Occipital lobe (tissue), 2 donors: ENCODE data around the gene EPB41L5. TPM values are rescaled to one million over a fixed set of nuclear protein-coding genes. Genes with fewer than 3 reads are reported as not detected.
"Not testable (repeated sequence)": the region's sequence is repeated elsewhere in the genome, so short reads cannot be mapped to it uniquely, and the experiment has no call there.

Experiments used
- DNase-seq: peaks from one replicate; lab custom pipeline; 2025; lab: John Stamatoyannopoulos, UW
- total RNA-seq: library from RNA; depleted of rRNA; stranded (reverse); fragments of >200 nt; gene quantifications from one replicate; pipeline ENCODE4 v1.2.3, GENCODE V29; 2014

Gene EPB41L5
- total RNA-seq, 1 donor from 2014 or later, result 97.6 TPM

- DNase-seq, result no peak
These were observed 81.9 kb downstream of the EPB41L5 start for GRCh38 chr2:120094795-120095194.

DNA sequence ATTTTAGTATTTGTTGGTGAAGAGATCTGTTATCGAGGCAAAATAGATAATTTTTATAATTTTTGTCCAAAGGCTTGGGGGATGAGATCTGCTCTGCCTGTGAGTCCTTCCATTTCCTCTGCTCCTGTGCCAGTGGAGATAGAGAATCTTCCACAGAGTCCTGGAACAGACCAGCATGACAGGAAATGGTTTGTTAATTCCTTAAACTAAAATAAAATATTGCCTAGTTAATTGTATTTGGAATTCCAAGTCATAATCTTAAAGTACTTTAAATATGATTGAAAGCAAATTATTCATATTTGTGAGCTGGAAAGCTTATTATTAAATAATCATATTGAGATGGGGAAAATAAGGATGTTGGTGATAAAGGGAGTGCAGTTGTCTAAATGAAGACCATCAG is 87.8 kb downstream of the EPB41L5 start:
- DNase-seq, result no peak

DNA sequence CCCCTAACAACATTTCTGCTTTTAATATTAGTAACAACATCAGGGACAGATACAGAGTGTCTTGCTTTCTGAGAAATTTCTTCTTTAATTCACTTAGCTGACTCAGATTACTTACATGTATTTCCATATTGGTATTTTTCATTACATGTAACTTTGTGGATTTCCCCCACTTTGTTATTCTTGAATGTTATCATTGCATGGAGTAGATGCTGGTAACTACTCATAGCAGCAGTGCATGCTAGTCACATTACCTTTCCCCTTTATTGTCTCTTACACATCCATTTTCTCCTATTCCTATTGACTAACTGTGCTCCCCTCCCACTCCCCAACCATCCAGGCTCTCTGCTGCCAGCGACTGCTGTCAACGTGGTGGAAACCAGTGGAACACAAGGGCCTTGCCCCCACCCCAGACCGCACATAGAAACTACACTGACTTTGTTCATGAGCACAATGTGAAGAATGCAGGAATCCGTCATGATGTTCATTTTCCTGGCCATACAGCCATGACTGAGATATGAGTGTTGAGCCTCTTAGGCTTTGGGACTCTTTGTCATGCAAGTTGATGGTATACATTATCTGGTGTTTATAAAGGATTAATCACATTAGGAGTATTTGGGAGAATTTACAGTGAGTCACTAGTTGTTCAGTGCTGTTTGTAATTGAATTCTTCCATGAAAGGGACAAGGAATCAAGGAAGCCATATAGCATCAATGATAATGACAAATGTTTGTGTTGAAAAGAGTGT is 91.0 kb downstream of the EPB41L5 start:
- DNase-seq, result no peak

DNA sequence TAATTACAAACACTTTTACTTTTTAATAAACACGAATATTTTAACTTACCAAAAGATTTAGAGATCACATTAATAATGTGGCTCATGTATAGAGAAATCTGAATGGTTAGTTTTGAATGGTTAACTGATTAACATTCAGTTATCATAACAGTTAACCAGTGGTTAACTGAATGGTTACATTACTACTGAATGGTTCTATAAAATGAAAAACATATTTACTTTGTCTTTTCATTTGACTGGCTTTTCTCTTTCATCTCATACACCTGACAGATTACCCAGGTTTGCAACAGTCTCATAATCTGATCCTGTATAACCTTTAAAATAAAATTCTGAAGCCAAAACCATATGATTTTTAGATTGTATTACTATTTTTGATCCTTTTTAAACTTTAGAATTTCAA is 91.9 kb downstream of the EPB41L5 start:
- no peak for DNase-seq

- no peak for DNase-seq
These were observed 92.5 kb downstream of the EPB41L5 start for GRCh38 chr2:120105360-120105759.

- DNase-seq, result no peak
These were observed 95.2 kb downstream of the EPB41L5 start for GRCh38 chr2:120108049-120108448.

DNA sequence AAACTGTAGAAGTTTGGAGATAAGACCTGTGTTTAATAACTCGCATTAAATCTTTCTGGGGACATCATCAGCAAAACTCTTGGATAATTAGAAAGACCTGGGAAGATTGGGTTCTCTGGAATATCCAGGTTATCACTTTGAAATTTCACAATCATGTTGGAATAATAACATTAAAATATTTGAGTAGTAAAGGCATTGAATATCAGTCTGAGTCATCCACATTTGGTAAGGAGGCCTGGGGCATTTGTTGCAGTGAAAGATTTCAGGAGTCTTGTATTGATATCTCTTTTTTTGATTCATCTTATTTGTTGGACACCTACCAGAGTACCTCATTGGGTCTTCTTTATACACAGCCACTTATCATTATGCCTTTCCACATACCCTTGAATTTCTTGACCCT is 95.9 kb downstream of the EPB41L5 start:
- no peak for DNase-seq

- DNase-seq, result no peak
These were observed 96.5 kb downstream of the EPB41L5 start for GRCh38 chr2:120109186-120110061.

DNA sequence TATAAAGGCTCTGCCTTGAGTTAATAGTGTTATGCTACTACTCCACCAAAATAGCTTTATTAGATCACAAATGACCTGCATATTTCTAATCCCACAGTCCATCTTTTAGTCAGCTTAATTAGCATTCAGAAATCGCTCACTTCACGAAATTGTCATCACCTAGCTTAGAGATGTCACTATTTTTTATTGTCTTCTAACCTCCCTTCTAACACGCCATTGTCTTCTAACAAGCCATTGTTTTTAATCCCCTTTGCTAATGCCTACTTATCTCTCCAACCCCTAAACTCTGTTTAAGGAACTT is 97.1 kb downstream of the EPB41L5 start:
- DNase-seq, result no peak

DNA sequence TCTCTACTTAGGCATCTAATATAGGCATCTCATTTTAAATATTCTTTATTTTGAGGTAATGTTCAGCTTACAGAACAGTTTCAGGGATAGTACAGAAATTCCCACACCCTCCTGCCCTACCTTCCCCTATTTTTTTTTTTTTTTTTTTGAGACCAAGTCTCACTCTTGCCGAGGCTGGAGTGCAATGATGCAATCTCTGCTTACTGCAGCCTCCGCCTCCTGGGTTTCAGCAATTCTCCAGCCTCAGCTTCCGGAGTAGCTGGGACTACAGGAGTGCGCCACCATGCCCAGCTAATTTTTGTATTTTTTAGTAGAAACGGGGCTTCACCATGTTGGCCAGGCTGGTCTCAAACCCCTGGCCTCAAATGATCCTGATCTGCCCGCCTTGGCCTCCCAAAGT is 97.6 kb downstream of the EPB41L5 start:
- no peak for DNase-seq

DNA sequence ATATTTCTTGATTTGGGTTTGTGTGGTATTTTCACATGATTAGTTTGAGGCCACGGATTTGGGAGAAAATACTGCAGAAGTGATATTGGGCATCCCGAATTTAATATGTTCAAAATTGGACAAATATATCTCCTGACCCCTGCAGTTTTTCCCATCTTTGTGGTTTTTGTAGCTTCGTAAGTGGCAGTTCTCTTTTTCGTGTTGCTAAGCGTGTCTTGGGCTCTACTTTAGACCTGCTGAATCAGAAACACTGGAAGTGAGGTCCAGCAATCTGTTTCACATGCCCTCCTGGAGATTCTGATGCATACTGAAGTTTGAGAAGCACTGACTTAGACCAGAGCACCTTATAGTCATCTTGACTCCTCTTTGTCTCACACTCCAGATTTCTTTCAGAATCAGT is 98.3 kb downstream of the EPB41L5 start:
- no peak for DNase-seq

GRCh38 chr2:120118018-120118417 is 105.1 kb downstream of the EPB41L5 start:
- no peak for DNase-seq

- no peak for DNase-seq
These were observed 105.6 kb downstream of the EPB41L5 start for GRCh38 chr2:120118471-120118870.

DNA sequence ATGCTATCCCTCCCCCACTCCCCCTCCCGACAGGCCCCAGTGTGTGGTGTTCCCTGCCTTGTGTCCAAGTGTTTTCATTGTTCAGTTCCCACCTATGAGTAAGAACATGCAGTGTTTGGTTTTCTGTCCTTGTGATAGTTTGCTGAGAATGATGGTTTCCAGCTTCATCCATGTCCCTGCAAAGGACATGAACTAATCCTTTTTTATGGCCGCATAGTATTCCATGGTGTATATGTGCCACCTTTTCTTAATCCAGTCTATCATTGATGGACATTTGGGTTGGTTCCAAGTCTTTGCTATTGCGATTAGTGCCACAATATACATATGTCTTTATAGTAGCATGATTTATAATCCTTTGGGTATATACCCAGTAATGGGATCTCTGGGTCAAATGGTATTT is 108.5 kb downstream of the EPB41L5 start:
- not testable (repeated sequence) for DNase-seq

DNA sequence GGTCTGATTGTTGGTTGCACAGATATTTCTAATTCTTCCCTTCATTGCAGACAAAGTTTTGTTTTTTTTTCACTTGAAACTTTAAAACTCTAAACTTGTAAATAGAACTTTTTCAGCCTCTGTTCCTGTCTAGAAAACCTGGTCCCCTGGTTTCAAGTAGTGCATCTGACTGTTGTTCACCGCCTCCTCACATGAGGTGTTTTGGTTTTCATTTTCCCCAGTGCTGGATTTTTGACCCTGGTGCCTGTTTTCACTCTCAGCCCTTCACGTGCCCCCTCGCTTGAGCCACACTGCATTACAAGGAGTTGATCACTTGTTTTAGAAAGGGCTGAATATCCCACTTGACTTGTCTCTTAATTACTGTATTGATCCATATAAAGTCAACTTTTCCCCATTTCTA is 110.2 kb downstream of the EPB41L5 start:
- DNase-seq, result no peak

- DNase-seq, result no peak
These were observed 112.3 kb downstream of the EPB41L5 start for GRCh38 chr2:120125195-120125594.

DNA sequence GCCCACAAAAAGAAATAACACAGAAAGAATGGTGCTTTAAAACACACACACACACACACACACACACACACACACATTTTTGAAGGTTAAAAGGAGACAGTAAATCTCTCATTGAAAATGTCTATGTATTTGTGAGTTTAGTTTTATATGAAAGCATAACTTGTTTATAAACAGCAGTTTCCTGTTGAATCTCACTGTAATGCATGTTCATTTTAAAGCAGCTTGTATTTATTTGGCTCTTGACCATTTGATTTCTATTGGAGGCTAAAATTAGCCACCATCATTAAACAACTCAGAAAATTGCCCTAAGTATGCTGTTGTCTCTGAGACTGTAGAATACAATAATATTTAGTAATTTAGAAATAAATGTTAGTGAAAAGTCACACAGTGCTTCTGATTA is 115.3 kb downstream of the EPB41L5 start:
- DNase-seq, result no peak

DNA sequence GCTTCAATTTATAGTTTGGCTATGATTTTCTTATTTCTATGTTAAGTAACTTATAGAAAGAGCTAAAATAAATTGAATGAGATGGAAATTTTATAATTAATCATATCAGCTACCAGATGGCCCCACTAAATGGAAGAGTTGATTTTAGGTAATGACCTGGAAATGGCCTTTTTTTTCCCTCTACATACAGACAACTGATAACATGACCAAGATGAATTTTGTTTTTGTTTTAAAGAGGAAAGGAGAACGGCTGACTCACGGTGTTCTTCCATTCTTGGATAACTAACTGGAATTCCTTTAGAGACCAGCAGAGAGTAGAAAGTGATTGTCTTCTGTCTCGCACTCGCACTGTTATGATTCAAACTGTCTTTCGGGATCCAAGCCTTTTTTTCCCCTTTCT is 119.3 kb downstream of the EPB41L5 start:
- no peak for DNase-seq

GRCh38 chr2:120132691-120133090 is 119.8 kb downstream of the EPB41L5 start:
- DNase-seq, result no peak

GRCh38 chr2:120133572-120134244 is 120.8 kb downstream of the EPB41L5 start:
- no peak for DNase-seq

- DNase-seq, result no peak
These were observed 121.4 kb downstream of the EPB41L5 start for GRCh38 chr2:120134263-120134662.

- not testable (repeated sequence) for DNase-seq
These were observed 122.1 kb downstream of the EPB41L5 start for GRCh38 chr2:120135013-120135412.
